HL-60/S4 treated with phorbol 12-myristate 13-acetate at 8.2 ng/mL for 4 days and 3 days (cell line): ENCODE results near the gene RDX.
"Not testable (repeated sequence)": the region's sequence is repeated elsewhere in the genome, so short reads cannot be mapped to it uniquely, and the experiment has no call there.

ENCODE experiments used
- in situ Hi-C: fragments of 300-500 bp; cut with MboI; formaldehyde crosslinking; loops from 2 replicates; pipeline ENCODE4 v1.15.0; 2022; ENCODE audit warnings: low sequenced_read_pairs

Gene RDX

DNA sequence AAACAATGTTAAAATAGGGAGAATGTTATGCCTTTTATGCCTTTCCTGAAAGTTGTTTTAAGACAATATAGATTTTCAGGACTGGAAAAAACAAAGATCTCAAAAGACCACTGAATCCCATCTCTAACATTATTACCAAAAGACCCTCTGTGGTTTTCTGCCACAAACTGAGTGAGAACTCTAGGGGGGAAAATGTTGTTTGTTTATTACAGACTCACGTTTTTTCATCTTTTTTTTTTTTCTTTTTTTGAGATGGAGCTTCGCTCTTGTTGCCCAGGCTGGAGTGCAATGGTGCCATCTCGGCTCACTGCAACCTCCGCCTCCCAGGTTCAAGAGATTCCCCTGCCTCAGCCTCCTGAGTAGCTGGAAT, 9.6 kb upstream of the RDX start:
- in situ Hi-C loops, result not testable (repeated sequence)

DNA sequence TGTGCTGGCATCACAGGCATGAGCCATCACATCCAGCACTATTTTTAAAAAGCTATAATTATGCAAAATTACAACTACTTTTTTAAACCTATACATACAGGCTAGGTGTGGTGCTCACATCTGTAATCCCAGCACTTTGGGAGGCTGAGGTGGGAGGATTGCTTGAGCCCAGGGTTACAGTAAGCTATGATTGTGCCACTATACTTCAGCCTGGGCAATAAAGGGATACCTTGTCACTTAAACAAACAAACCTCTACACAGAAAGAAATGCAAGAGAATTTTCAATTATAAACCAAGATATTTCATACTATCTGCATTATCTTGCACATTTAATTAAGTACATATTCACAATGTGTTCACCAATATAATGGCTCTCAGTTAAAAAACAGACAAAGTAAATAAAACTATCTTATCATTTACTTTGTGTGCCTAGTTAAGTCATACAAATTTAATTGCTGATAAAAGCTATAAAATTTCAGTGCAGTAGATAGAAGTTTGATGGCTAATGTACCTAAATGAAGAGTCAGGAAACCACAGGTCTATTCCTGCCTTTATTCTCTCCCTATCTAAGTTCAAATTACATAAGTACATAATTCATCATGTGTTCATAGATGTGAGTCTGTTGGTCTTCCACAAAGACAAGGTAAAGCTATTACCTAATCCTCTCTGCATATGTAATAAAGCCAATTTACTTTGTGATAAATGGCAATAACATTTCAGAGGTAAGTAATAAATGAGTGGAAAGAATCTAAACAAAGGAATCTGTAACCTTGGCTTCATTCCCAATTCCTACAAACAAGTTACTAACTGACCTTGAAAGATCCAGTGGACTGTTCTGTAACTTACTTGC, 9.0 kb upstream of the RDX start:
- in situ Hi-C loops, result no loop called here

DNA sequence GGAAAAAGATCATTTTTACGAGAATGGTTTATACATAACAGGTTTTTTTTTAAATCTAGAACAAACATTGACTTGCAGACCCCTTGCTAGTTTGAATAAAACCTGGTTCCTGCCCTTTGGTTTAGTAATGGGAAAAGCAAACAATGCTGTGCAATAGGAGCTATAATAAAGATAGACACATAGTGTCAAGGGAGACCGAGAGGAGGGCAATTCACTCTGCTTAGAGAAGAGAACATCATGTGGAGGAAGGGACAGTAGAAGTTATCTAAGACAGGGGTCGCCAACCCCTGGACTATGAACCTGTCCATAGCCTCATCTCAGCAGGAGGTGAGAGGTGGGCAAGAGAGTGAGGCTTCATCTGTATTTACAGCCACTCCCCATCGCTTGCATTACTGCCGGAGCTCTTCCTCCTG, 7.0 kb upstream of the RDX start:
- in situ Hi-C loops, result no loop called here

DNA sequence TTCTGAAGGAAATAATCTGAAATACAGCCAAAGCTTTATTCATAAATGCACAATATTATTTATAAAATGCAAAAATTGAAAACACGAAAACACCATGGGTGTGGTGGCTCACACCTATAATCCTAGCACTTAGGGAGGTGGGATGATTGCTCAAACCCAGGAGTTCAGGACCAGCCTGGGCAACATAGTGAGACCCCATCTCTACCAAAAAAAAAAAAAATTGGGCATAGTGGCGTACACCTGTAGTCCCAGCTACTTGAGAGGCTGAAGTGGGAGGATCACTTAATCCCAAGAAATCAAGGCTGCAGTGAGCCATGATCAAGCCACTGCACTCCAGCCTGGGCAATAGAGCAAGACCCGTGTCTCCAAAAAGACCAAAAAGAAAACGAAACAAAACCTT, 5.2 kb upstream of the RDX start:
- in situ Hi-C loops, result no loop called here

DNA sequence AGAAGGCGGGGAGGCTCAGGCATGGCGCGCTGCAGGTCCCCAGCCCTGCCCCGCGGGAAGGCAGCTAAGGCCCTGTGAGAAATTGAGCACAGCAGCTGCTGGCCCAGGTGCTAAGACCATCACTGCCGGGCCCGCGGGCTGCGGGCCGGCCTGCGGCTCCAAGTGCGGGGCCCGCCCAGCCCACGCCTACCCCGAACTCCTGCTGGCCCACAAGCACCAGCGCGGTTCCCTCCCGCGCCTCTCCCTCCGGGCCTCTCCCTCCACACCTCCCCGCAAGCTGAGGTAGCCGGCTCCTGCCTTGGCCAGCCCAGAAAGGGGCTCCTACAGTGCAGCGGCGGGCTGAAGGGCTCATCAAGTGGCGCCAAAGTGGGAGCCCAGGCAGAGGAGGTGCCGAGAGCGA, 4.6 kb upstream of the RDX start:
- in situ Hi-C loops, result no loop called here

DNA sequence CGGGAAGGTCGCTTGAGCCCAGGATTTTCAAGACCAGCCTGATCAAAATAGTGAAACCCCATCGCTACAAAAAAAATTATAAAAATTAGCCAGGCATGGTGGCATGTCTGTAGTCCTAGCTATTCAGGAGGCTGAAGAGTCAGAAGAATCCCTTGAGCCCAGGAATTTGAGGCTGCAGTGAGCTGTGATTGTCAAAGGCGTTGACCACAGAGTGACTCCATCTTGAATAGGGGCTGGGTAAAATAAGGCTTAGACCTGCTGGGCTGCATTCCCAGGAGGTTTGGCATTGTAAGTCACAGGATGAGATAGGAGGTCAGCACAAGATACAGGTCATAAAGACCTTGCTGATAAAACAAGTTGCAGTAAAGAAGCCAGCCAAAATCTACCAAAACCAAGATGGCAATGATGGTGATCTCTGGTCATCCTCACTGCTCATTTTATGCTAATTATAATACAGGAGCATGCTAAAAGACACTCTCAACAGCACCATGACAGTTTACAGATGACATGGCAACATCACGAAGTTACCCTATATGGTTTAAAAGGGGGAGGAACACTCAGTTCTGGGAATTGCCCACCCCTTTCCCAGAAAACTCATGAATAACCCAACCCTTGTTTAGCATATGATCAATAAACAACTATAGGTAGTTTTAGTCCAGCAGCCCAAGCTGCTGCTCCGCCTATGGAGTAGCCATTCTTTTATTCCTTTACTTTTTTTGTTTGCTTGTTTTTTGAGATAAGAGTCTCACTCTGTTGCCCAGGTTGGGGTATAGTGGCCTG, 2.8 kb upstream of the RDX start:
- in situ Hi-C loops, result no loop called here

DNA sequence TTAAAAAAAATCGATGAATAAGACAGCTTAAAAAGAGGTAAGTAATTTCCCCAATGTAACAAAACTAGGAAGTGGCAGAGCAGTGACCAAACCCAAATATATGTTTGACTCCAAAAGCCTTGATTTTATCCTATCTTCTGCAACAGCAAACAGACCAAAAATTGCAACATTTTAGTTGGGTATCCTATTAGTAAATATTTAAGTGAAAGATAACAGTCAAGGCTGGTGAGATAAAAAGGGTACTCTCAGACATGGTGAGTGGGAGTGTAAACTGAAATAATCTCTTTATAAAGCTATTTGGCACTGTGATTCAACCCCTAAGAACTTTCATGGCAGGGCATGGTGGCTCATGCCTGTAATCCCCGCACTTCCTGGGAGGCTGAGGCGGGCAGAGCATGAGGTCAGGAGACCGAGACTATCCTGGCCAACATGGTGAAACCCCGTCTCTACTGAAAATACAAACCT, 1.9 kb upstream of the RDX start:
- in situ Hi-C loops, result no loop called here

DNA sequence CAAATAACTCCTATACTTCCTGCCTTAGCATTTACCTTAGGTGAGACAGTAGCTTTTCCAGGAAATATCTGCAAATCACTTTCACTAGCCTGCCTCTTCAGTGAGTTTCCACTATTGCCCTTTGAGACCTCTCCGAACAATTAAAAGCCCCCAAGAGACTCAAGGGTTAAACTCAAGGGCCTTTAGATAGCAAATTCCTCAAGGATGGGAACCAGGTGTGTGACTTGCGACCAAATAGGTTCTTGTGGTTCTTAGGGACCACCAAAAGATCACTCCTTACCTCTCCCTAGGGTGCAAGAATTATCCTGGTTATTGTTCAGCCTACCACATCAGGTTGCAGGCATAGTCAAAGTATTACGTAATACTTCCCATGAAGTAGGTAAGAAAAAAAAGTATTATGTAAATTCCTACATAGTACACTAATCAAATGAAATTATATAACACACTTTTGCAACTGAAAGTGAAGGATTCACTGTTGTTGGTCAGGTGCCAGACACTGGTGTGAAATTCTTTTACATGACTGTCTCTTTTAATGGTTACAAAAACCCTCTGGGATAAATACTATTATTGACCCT, 1.4 kb upstream of the RDX start:
- in situ Hi-C loops, result no loop called here

DNA sequence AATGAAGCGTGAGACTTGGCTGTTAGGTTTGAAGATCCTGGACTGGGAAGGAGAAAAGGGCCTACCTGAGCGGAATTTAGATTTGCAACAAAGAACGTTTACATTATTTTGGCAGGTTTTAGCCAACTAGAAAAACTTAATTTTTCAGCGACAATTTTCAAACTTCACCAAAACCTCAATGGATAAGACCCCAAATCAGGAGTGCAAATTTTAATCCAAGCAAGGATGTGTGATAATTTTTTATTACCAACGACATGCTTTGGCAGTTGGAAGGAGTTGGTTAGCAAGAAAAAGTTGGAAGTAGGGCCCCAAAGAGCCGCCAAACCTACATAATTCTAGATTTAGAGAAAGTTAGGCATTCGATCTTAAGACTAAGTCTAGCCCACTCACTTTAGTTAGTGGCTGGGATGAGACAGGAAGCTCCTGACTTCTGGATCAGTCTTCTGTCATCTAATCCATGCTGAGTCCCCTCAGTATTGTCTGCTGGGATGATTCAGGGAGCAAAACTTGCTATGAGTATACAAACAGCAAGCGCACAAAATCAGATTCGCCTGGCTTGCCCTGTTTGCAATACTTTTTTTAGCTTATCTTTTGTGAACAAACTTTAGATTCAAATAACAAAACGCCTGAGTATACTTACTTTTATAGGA, 787 bp upstream of the RDX start:
- in situ Hi-C loops, result no loop called here

DNA sequence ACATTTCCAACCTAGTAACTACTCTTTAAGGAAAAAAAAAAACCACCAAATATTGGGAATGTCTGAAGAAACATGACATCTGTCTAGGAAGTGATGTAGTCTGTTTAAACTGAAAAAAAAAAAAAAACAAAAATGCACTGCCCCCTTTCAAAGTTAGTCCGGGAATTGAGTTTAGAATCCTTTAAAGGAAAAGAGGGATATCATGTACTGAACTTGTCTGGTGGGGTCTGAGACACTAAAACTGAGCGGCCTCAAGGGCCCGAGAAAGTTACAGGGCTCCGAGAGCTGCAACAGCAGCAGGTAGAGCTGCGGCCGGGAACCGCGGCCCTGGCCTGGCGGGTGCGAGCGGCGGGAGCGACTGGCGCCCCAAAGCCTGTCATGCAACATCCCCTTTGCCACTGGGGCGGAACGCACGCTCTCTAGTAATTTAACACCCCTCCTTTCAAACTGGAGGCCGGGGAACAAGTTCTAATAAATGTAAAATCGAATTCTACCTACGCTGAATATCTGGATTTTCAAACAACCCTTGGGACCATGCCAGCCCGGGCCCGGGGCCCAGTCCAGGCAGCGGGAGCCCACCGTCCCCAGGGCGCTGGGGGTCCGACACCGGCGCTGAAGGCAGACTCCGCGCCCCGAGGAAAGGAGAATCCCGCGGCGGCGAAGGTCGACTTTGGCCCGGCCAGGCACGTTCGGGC, 736 bp downstream of the RDX start:
- in situ Hi-C loops, result no loop called here

DNA sequence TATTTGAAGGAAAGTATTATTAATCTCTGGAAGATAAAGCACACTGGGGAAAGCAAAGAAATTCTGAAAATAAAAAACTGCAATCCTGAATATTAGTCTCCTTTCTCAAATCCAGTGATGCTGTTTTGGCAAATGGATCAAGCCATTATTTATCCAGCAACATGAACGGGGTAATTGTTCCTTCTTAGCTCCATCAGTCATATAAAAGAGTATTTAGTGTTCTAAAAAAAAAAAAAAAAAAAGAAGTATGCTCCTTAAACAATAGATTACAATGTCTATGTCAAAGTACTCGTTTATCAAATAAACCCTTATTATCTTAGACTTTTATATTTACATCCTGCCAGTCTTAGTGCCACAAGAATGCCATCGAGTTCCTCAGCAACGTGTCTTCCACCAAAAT, 1.3 kb downstream of the RDX start:
- in situ Hi-C loops, result no loop called here

DNA sequence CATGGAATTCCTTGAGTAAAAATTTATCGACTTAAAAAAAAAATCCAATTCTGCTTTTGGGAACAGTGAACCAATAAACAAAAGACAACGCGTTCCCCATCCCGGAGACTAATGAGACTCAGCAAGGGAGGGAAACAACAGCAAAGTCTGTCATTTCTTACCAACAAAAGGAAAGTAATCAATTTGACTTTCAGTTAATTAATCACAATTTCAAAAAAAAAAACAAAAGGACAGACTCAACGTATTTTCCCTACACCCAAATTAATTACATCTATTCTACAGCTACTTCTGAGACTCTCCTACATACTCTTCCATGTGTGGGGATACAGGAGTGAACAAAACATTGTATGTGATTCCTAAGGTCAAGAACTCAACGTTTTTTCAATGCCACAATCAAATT, 1.9 kb downstream of the RDX start:
- in situ Hi-C loops, result no loop called here

DNA sequence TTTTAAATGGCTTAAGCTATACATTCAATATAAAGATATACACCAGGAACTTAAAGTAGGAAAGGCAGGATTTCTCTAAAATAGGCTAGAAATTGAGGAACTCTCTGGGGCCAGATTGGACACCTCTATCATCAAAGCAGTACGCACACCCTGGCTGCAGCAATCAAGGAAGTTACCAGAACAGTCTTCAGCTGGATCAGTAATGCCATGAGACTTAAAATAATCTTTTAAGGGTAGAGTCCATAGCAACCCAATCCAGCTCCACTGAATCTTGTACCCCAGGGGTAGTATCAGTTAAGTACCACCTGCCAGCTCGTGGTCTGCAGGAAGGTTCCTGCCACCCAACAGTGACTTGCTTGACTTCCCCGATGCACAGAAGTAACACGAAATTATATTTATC, 3.0 kb downstream of the RDX start:
- in situ Hi-C loops, result no loop called here

DNA sequence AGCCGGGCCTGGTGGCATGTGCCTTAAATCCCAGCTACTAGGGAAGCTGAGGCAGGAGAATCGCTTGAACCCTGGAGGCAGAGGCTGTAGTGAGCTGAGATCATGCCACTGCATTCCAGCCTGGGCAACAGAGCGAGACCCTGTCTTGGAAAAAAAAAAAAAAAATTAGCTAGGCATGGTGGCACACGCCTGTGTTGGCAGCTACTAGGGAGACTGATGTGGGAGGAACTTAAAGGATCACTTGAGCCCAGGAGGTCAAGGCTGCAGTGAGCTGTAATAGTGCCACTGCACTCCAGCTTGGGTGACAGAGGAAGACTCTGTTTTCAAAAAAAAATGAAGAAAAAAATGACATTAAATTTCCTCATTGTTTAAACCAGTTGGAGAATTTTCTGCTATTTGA, 4.3 kb downstream of the RDX start:
- in situ Hi-C loops, result not testable (repeated sequence)

DNA sequence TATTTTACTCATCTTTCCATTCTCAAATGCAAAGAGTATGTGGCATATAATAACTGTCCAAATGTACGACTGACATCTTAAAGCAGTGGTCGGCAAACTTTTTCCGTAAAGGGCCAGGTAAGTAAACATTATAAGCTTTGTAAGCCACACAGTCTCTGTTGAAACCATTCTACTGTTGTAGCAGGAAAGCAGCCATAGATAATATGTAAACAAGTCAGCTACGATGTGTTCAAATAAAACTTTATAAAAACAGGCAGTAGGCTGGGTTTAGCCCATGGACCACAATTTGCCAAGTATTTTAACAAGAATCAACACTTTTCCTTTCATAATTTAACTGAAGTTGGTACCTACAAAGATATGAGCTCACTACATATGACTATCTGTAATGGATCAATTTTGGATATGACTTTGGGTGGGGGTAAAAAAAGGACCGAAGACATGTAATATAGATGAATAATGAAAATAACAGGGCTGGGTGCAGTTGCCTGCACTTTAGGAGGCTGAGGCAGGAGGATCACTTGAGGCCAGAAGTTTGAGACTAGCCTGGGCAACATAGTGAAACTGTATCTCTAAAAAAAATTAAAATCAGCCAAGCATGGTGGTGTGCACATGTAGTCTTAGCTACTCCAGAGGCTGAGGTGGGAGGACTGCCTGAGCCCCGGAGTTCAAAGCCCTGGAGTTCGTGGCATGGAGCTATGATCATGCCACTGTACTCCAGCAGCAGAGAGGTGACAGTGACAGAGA, 5.7 kb downstream of the RDX start:
- in situ Hi-C loops, result no loop called here

DNA sequence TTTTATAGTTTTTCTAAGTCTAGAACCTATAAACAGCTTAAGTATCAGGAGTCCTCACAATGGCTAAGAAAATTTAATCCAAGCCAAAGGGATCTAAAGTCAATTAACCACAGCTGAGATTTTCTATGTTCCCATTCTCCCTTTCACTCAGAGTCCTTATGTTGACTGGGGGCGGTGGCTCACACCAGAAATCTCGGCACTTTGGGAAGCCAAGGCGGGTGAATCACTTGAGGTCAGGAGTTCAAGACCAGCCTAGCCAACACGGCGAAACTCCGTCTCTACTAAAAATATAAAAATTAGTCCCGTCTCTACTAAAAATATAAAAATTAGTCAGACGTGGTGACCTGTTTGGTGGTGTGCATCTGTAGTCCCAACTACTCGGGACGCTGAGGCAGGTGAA, 6.9 kb downstream of the RDX start:
- in situ Hi-C loops, result no loop called here

DNA sequence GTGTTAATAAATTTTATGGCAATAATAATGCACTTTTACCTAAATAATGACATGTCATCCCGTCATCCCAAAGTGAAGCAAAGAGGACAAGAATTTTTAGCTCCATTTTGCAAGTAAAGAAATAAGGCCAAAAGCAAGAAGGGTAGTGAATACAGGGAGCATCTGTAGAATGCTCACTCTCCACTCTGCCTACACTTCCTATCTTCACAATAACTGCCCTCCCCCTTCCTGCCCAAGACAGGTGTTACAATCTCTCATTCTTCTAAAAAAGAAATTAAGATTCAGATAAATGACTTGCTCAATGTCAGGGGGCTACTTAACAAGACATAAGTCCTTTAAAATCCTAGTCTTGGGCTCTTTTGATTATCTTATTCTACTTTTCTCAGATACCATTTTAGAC, 8.9 kb downstream of the RDX start:
- in situ Hi-C loops, result no loop called here

DNA sequence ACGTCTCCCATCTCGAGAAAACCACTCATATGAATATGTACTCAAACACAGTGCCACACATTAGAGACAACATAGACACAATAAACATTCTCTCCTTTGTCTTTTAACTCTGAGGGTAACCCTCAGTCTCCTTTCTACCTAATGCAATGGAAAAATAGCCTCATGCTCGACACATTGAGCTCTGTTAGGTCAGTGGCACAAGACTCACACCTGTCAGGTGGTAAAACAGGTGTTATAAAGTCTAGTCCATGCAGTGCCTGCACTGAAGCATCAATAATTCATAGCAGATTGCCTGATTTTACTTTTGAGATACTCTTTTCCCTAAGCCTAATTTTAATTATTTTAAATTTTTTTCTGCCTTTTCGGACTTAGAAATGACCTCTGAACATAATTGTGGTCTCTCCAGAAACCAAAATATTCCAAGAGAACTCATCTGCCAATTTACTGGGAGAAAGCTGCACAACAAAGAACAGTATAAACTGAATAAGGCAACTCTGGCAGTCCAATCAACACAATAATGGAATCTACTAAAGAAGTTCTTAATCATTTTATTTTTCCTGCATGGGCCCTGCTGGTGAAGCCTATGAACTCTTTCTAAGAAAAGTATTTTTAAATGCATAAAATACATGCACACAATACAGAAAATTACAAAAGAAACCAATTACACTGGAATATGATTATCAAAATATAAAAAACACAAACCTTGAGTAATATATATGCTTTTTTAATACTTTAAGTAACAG, 9.9 kb downstream of the RDX start:
- in situ Hi-C loops, result no loop called here

DNA sequence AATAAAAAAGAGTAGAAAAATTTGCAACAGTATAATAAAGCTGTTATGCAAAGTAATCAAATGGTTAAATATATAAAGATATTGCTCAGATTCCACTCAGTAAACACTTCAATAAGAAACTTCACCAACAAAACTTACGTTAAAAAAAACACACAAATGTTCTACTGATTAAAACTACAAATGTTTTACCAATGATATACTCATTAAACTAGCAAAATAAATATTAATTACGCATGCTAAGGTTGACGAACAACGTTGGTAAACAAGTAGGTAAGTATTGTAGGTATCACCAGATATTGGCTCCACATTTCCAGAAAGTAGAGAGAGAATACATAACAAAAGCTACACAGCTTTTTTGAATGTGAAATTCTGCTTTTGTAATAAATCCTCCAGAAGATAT, 12.6 kb downstream of the RDX start:
- in situ Hi-C loops, result no loop called here

DNA sequence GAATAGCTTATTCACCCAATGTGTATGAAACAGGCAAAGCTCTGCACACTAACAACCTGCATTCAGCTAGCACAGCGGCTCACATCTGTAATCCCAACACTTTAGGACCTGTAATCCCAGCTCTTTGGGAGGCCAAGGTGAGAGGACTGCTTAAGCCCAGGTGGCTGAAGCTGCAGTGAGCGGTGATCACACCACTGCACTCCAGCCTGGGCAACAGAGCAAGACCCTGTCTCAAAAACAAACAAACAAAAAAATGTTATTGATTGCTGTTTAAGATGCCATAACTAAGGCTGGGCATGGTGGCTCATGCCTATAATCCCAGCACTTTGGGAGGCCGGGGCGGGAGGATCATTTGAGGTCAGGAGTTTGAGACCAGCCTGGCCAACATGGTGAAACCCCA, 15.8 kb downstream of the RDX start:
- in situ Hi-C loops, result not testable (repeated sequence)
